ENCODE measurements around the gene UBA7. TPM values are rescaled to one million over a fixed set of nuclear protein-coding genes. Genes with fewer than 3 reads are reported as not detected.

Gene UBA7
- polyA plus RNA-seq, 1 of the 3 experiments (the other 2 are of a cell fraction) = 22.6 TPM

GRCh38 chr3:49769286-49769915 is 44.4 kb downstream of the UBA7 start:
- DNase-seq = no peak
- no peak for TF ChIP-seq MEF2A (IDR thresholded peaks at IDR 0.05; ENCODE audit: borderline replicate concordance, low read depth)
- no peak for TF ChIP-seq SIN3A (IDR thresholded peaks at IDR 0.05; ENCODE audit: borderline replicate concordance, low read depth, low read length)
- no peak for TF ChIP-seq GABPA (IDR thresholded peaks at IDR 0.05; ENCODE audit: low read depth)
- no peak for TF ChIP-seq NRF1 (IDR thresholded peaks at IDR 0.05; ENCODE audit: low read depth, low read length)
- TF ChIP-seq, protein P1, sequence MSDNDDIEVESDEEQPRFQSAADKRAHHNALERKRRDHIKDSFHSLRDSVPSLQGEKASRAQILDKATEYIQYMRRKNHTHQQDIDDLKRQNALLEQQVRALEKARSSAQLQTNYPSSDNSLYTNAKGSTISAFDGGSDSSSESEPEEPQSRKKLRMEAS (IDR thresholded peaks at IDR 0.05; ENCODE audit: low read depth) = no peak
- TF ChIP-seq JUND (IDR thresholded peaks at IDR 0.05) = no peak
- TF ChIP-seq EP300 (IDR thresholded peaks at IDR 0.05; ENCODE audit: borderline replicate concordance in 1 of 2, low read depth in 1 of 2, low read length in 1 of 2) = no peak
- TF ChIP-seq PBX3 (IDR thresholded peaks at IDR 0.05) = no peak
- no peak for TF ChIP-seq RXRA (IDR thresholded peaks at IDR 0.05; ENCODE audit: borderline replicate concordance, low read depth)
- no peak for TF ChIP-seq YY1 (IDR thresholded peaks at IDR 0.05; ENCODE audit: low read depth)
- TF ChIP-seq, protein P2, sequence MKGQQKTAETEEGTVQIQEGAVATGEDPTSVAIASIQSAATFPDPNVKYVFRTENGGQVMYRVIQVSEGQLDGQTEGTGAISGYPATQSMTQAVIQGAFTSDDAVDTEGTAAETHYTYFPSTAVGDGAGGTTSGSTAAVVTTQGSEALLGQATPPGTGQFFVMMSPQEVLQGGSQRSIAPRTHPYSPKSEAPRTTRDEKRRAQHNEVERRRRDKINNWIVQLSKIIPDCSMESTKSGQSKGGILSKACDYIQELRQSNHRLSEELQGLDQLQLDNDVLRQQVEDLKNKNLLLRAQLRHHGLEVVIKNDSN (IDR thresholded peaks at IDR 0.05; ENCODE audit: borderline replicate concordance, low read depth) = no peak
- TF ChIP-seq RCOR1 (IDR thresholded peaks at IDR 0.05; ENCODE audit: low read length) = no peak
- no peak for TF ChIP-seq USF2 (IDR thresholded peaks at IDR 0.05; ENCODE audit: borderline replicate concordance, low read depth, low read length)
- TF ChIP-seq CTCF (IDR thresholded peaks at IDR 0.05) = no peak
- TF ChIP-seq FOXM1 (IDR thresholded peaks at IDR 0.05; ENCODE audit: low read depth) = no peak
- no peak overlapping the region for H3K4me3 ChIP-seq (ENCODE audit: low read depth in 2 of 2, low read length in 1 of 2)
- H3F3A ChIP-seq (replicated peaks; ENCODE audit: insufficient read depth) = peaks cover 16% of the 10 kb centered on the region
- 94% methylated on average over 3 of the region's 3 CpGs for WGBS (ENCODE audit: low lambda C conversion rate)
- peaks cover 0 to 7% of the 10 kb centered on the region in 2 experiments for H3K36me3 ChIP-seq (replicated peaks in 1 of 2; ENCODE audit: control insufficient read depth in 1 of 2, insufficient read depth in 2 of 2, low read length in 1 of 2)
- H3K4me1 ChIP-seq (ENCODE audit: control insufficient read depth in 1 of 2, insufficient read depth in 2 of 2, low read depth in 1 of 2, low read length in 1 of 2) = no peaks in the 10 kb centered on the region
- H3K9me2 ChIP-seq = no peaks in the 10 kb centered on the region
- ChIA-PET CTCF (interaction anchor here (1.0 to 1.5 kb wide), 4 partner anchors 14 to 70 kb away, joined by 3 to 6 read pairs (median 4); partner anchors contain the start of gene INKA1), POLR2A (no interaction called here)
- peaks cover 60% of the 10 kb centered on the region for H4K20me1 ChIP-seq (ENCODE audit: insufficient read depth)
- H3K9me3 ChIP-seq = no peaks in the 10 kb centered on the region
- H3K4me2 ChIP-seq = no peak overlapping the region
- H3K9ac ChIP-seq = no peak overlapping the region
- peak overlapping the region in 1 of 2 experiments; percentile 22; a peak in 1 of 4 replicates for H3K27ac ChIP-seq (ENCODE audit: low read depth in 2 of 2, low read length in 1 of 2)
- H2AFZ ChIP-seq (ENCODE audit: low read depth) = no peak overlapping the region
- peaks cover 97% of the 10 kb centered on the region for H3K79me2 ChIP-seq (ENCODE audit: insufficient read depth)
- H3K27me3 ChIP-seq (ENCODE audit: insufficient read depth) = no peaks in the 10 kb centered on the region

Measured in SK-N-SH (cell line).